A549 (cell line): Measurements from ENCODE around the gene ARHGAP23. TPM values are rescaled to one million over a fixed set of nuclear protein-coding genes. Genes with fewer than 3 reads are reported as not detected.

Experiments
- ATAC-seq, 2 experiments: fragments of 200-7000 bp in 1 of 2; fragments of >200 bp in 1 of 2; cut with Nextera tagmentation in 1 of 2; cut with Tn5 transposase in 1 of 2; 3 replicates each; pipeline versions ENCODE4 v1.8.0 to v1.9.1; 2018 to 2020; ENCODE audit warnings: mild to moderate bottlenecking in 1 of 2, moderate library complexity in 1 of 2
- CTCF ChIA-PET: fragments of 300-600 bp; sonication (Branson Sonifier 250); formaldehyde crosslinking; extraction: SDS; loops from one replicate; lab custom pipeline; 2021; ENCODE audit warnings: antibody characterized with exemption, inconsistent platforms; lab: Yijun Ruan, JAX
- POLR2A ChIA-PET: fragments of 350-600 bp; formaldehyde crosslinking; extraction: SDS; loops from one replicate; lab custom pipeline; 2021; ENCODE audit warnings: antibody characterized with exemption, inconsistent platforms; lab: Yijun Ruan, JAX
- DNase-seq, 2 experiments: peaks; one replicate each; pipeline versions ENCODE4 v3.0.0 to v3.0.0-alpha.2; 2011 to 2016; ENCODE audit warnings: low read depth in 1 of 2, low spot score in 1 of 2
- FAIRE-seq: peaks from 2 replicates; lab custom pipeline; 2011; peaks lifted over from hg19 to GRCh38; lab: Jason Lieb, UNC
- H3K27ac ChIP-seq, 2 experiments: fragments of >200 bp; sonication (Bioruptor Twin); formaldehyde crosslinking; 3 replicates each; pipeline ENCODE4 v1.5.1; 2016 to 2017
- H3K4me1 ChIP-seq: fragments of >200 bp; sonication (Bioruptor Twin); formaldehyde crosslinking; 3 replicates; pipeline ENCODE4 v1.6.1; 2016
- H3K4me2 ChIP-seq: fragments of >200 bp; sonication (Bioruptor Twin); formaldehyde crosslinking; 3 replicates; pipeline ENCODE4 v1.6.1; 2016
- H3K4me3 ChIP-seq: fragments of >200 bp; sonication (Bioruptor Twin); formaldehyde crosslinking; 3 replicates; pipeline ENCODE4 v1.5.1; 2016
- H3K9me3 ChIP-seq: fragments of >200 bp; sonication (Bioruptor Twin); formaldehyde crosslinking; 3 replicates; pipeline ENCODE4 v1.6.1; 2016
- BCL3 ChIP-seq: fragments of >200 bp; sonication (Bioruptor Twin); formaldehyde crosslinking; IDR thresholded peaks from 3 replicates; pipeline ENCODE4 v1.6.1; 2016
- CBX2 ChIP-seq: fragments of 200-600 bp; sonication (generic); IDR thresholded peaks from 2 replicates; pipeline ENCODE4 v1.6.1; 2016; ENCODE audit warnings: low read depth, mild to moderate bottlenecking, borderline replicate concordance
- CHD2 ChIP-seq: fragments of 150-350 bp; IDR thresholded peaks from 2 replicates; pipeline ENCODE4 v1.6.1; 2014; ENCODE audit warnings: low read length; ENCODE audit not compliant: partially characterized antibody
- CHD4 ChIP-seq: fragments of 200-600 bp; sonication (generic); IDR thresholded peaks from 2 replicates; pipeline ENCODE4 v1.6.1; 2016; ENCODE audit warnings: antibody characterized with exemption, mild to moderate bottlenecking, borderline replicate concordance
- CTCF ChIP-seq: fragments of >200 bp; sonication (Bioruptor Twin); formaldehyde crosslinking; IDR thresholded peaks from 3 replicates; pipeline ENCODE4 v1.5.1; 2016
- EHF ChIP-seq: fragments of 250-450 bp; sonication (Bioruptor Pico); IDR thresholded peaks from 2 replicates; pipeline ENCODE4 v1.5.0; 2020; ENCODE audit warnings: mild to moderate bottlenecking
- ESRRA ChIP-seq: fragments of 150-350 bp; IDR thresholded peaks from 2 replicates; pipeline ENCODE4 v1.6.1; 2014; ENCODE audit warnings: mild to moderate bottlenecking, low read length, borderline replicate concordance
- FOSB ChIP-seq: fragments of 250-450 bp; sonication (Bioruptor Pico); IDR thresholded peaks from 2 replicates; pipeline ENCODE4 v1.5.0; 2020; ENCODE audit warnings: mild to moderate bottlenecking, moderate library complexity
- FOSL2 ChIP-seq, 2 experiments: fragments of 450-650 bp in 1 of 2; fragments of >200 bp in 1 of 2; sonication (Bioruptor Twin) in 1 of 2; formaldehyde crosslinking; IDR thresholded peaks; 2 replicates each; pipeline versions ENCODE4 v1.5.0 to v1.6.1; 2016 to 2020; ENCODE audit warnings: mild to moderate bottlenecking in 1 of 2, moderate library complexity in 1 of 2
- FOXS1 ChIP-seq: fragments of 250-450 bp; sonication (Bioruptor Pico); IDR thresholded peaks from 2 replicates; pipeline ENCODE4 v1.5.0; 2020; ENCODE audit warnings: mild to moderate bottlenecking, moderate library complexity
- GATA3 ChIP-seq: IDR thresholded peaks from 2 replicates; pipeline ENCODE4 v1.6.1; 2012; ENCODE audit warnings: borderline replicate concordance
- KDM5A ChIP-seq: fragments of 200-600 bp; sonication (generic); IDR thresholded peaks from 2 replicates; pipeline ENCODE4 v1.6.1; 2016; ENCODE audit warnings: antibody characterized with exemption, mild to moderate bottlenecking
- MYC ChIP-seq: IDR thresholded peaks from 2 replicates; pipeline ENCODE4 v1.6.1; 2012; ENCODE audit warnings: mild to moderate bottlenecking, inconsistent platforms, low read length, improper control_type of control experiment, borderline replicate concordance
- NPAS2 ChIP-seq: fragments of 250-450 bp; sonication (Bioruptor Pico); IDR thresholded peaks from 2 replicates; pipeline ENCODE4 v1.8.0; 2022; ENCODE audit warnings: mild to moderate bottlenecking, moderate library complexity, borderline replicate concordance
- NR3C1 ChIP-seq: fragments of >200 bp; sonication (Bioruptor Twin); formaldehyde crosslinking; IDR thresholded peaks from 3 replicates; pipeline ENCODE4 v1.6.1; 2017
- RNF2 ChIP-seq: fragments of 200-600 bp; sonication (generic); IDR thresholded peaks from 2 replicates; pipeline ENCODE4 v1.6.1; 2016; ENCODE audit warnings: low read depth, mild to moderate bottlenecking, antibody characterized with exemption, moderate library complexity, borderline replicate concordance
- SMC3 ChIP-seq: fragments of >200 bp; sonication (Bioruptor Twin); formaldehyde crosslinking; IDR thresholded peaks from 3 replicates; pipeline ENCODE4 v1.6.1; 2018; ENCODE audit warnings: inconsistent platforms
- TFCP2L1 ChIP-seq: fragments of 250-450 bp; sonication (Bioruptor Pico); IDR thresholded peaks from 2 replicates; pipeline ENCODE4 v1.5.0; 2021; ENCODE audit warnings: mild to moderate bottlenecking
- ZC3H11A ChIP-seq: fragments of 450-650 bp; IDR thresholded peaks from 2 replicates; pipeline ENCODE4 v1.6.1; 2014; ENCODE audit warnings: antibody characterized with exemption, mild to moderate bottlenecking
- WGBS: methylation state at CpG from one replicate; pipeline ENCODE4 v1.1.6; 2017; ENCODE audit errors: missing lambda C conversion rate; 5-methylcytosine and 5-hydroxymethylcytosine counted together
- polyA plus RNA-seq, 4 experiments: library from polyadenylated mRNA; depleted of rRNA in 3 of 4; stranded (reverse); fragments of >200 nt; fragmentation: RNase III in 1 of 4; extraction: RNeasy Plus Mini Kit Qiagen cat#74134 plus additional on column Dnase treatment in 1 of 4; gene quantifications; 2 replicates in 3 of 4; 3 replicates in 1 of 4; pipeline ENCODE4 v1.2.3, GENCODE V29; 2011 to 2017
- TF ChIP-seq, protein P1 (sequence below): IDR thresholded peaks from 2 replicates; pipeline ENCODE4 v1.6.1; 2012

Gene ARHGAP23
- polyA plus RNA-seq, 2 of the 4 experiments (the other 2 are of a cell fraction) = 4.8 to 32.6 TPM

DNA sequence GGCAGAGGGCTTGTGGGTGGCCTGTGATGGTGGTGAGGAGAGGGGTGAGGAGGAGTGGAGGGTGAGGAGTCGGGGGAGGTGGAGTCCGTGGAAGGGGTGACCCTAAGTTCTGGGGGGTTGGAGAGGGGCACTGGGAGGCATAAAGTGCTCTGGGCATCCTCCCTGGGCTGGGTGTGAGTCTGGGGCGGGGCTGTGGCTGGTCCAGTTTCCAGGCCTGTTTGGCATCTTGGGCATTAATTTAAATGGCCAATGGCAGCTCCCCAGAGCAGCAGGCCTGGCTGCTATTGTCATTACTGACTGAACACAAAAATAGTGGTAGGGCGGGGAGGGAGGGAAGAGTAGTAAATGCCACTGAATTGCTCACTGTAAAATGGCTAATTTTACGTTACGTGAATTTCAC is 7.7 kb upstream of the ARHGAP23 start:
- ATAC-seq = no peak

DNA sequence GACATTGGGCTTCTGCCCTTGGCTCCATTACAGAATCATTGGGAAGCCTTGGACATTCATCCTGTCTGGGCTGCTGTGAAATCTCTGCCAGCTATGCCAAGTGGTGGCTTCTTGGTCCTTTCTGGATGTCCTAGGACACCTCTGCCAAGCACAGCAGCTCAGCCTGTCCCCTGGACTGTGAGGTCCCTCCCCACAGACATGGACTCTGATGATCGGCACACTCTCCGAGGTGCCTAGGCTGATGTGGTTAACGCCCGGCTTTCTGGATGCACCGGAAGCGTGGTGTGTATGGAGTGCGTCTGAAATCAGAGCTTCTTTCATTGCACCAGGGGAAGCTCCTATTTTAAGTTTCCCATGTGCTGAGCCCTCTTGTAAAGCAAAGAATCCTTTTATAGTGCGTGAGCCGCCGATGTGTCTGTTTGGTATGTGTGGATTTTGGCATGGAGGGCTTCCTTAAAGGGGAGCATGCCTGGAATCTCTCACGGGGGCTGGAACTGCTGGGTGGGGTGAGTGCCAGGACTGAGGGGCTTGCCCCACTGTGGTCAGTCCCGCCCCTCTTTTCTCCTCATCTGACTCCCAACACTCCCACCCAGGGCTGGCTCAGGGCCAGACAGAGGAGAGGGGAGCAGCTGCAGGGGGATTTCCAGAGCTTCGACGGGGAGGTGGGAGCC is 7.0 kb upstream of the ARHGAP23 start:
- ATAC-seq = no peak
- ChIA-PET POLR2A (no interaction called here), CTCF (interaction anchor here (1.0 to 12.7 kb wide), 12 partner anchors 7 to 246 kb away, joined by 3 to 173 read pairs (median 24); no protein-coding TSS in a partner anchor)
- Histone ChIP-seq H3K27ac (no peak overlapping the region), H3K4me1 (no peaks in the 10 kb centered on the region), H3K4me3 (no peak overlapping the region), H3K4me2 (no peak overlapping the region), H3K9me3 (no peaks in the 10 kb centered on the region)
- 69% methylated on average over 14 of the region's 14 CpGs for WGBS
- no peak for FAIRE-seq
- TF ChIP-seq ESRRA (no peak), MYC (no peak)
- DNase-seq = no peak

More for the DNA sequence above, 7.7 kb upstream of the ARHGAP23 start:
- TF ChIP-seq, protein P1, sequence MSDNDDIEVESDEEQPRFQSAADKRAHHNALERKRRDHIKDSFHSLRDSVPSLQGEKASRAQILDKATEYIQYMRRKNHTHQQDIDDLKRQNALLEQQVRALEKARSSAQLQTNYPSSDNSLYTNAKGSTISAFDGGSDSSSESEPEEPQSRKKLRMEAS = no peak
- TF ChIP-seq FOSL2 (IDR thresholded peaks at IDR 0.05) = no peak
- no peak for TF ChIP-seq FOSL2 (CRISPR knock-in tag; IDR thresholded peaks at IDR 0.05)
- no peak for TF ChIP-seq CTCF
- TF ChIP-seq FOXS1 = no peak
- TF ChIP-seq CHD2 = no peak
- TF ChIP-seq CBX2 = no peak
- TF ChIP-seq FOSB = no peak
- TF ChIP-seq BCL3 = no peak
- no peak for TF ChIP-seq NPAS2 (CRISPR knock-in tag)
- TF ChIP-seq TFCP2L1 (CRISPR knock-in tag) = no peak
- no peak for TF ChIP-seq CHD4
- TF ChIP-seq KDM5A = no peak
- no peak for TF ChIP-seq NR3C1
- no peak for TF ChIP-seq EHF (CRISPR knock-in tag)
- TF ChIP-seq SMC3 = no peak
- TF ChIP-seq GATA3 = no peak
- TF ChIP-seq RNF2 = no peak
- TF ChIP-seq ZC3H11A = no peak
- TF ChIP-seq, all 56 proteins: peak for 0
- Histone ChIP-seq H3K4me1 (peaks cover 5% of the 10 kb centered on the region), H3K9me3 (no peaks in the 10 kb centered on the region), H3K27ac (no peak overlapping the region), H3K4me3 (no peak overlapping the region), H3K4me2 (no peak overlapping the region)
- WGBS = 88% methylated on average over 6 of the region's 6 CpGs
- DNase-seq (no peak), FAIRE-seq (no peak)
- POLR2A ChIA-PET = no interaction called here
- CTCF ChIA-PET = interaction anchor here (1.2 to 12.7 kb wide), 8 partner anchors 6 to 247 kb away, joined by 4 to 173 read pairs (median 30); no protein-coding TSS in a partner anchor
